Endothelial cell (in vitro differentiated cells): ENCODE measurements around the gene CACNA1D. TPM values are rescaled to one million over a fixed set of nuclear protein-coding genes. Genes with fewer than 3 reads are reported as not detected.
A peak's percentile ranks its signal among the peaks of the same experiment; 100 is the strongest.

Experiments
- DNase-seq: peaks from one replicate; pipeline ENCODE4 v3.0.0; 2021; ENCODE audit warnings: low spot score
- H3K27ac Mint-ChIP-seq: one replicate; pipeline ENCODE4 v1.8.0; 2021; ENCODE audit warnings: mixed read lengths, inconsistent platforms; ENCODE audit not compliant: unreplicated experiment
- H3K27me3 Mint-ChIP-seq: one replicate; pipeline ENCODE4 v1.8.0; 2021; ENCODE audit warnings: mild to moderate bottlenecking, moderate library complexity, mixed read lengths, inconsistent platforms; ENCODE audit not compliant: unreplicated experiment
- H3K36me3 Mint-ChIP-seq: one replicate; pipeline ENCODE4 v1.8.0; 2021; ENCODE audit warnings: mild to moderate bottlenecking, low read depth, mixed read lengths, inconsistent platforms; ENCODE audit not compliant: unreplicated experiment
- H3K4me1 Mint-ChIP-seq: one replicate; pipeline ENCODE4 v1.8.0; 2021; ENCODE audit warnings: mild to moderate bottlenecking, mixed read lengths, inconsistent platforms; ENCODE audit not compliant: unreplicated experiment
- H3K4me3 Mint-ChIP-seq: one replicate; pipeline ENCODE4 v1.8.0; 2021; ENCODE audit warnings: mild to moderate bottlenecking, mixed read lengths, inconsistent platforms; ENCODE audit not compliant: unreplicated experiment
- H3K9me3 Mint-ChIP-seq: one replicate; pipeline ENCODE4 v1.8.0; 2021; ENCODE audit warnings: mixed read lengths, inconsistent platforms; ENCODE audit not compliant: unreplicated experiment
- CTCF ChIP-seq: fragments of 200-600 bp; sonication (generic); IDR thresholded peaks from one replicate; pipeline ENCODE4 v1.5.0; 2021; ENCODE audit warnings: antibody characterized with exemption; ENCODE audit not compliant: unreplicated experiment
- total RNA-seq: library from RNA; stranded (reverse); fragmentation: NEBNext Ultra II Directional; extraction: Animal tissue kit (Norgen Biotek cat#: 25700); gene quantifications from one replicate; pipeline ENCODE4 v1.2.1, GENCODE V29; 2021; ENCODE audit not compliant: unreplicated experiment

The CACNA1D gene
- total RNA-seq, 1 donor from 2014 or later: 208 TPM

- H3K4me3 Mint-ChIP-seq: peak overlapping the region; percentile 77
- no peak for TF ChIP-seq CTCF
- peaks cover 5% of the 10 kb centered on the region for H3K27me3 Mint-ChIP-seq
- no peak overlapping the region for H3K27ac Mint-ChIP-seq
- H3K36me3 Mint-ChIP-seq: peaks cover 77% of the 10 kb centered on the region
- no peaks in the 10 kb centered on the region for H3K9me3 Mint-ChIP-seq
- DNase-seq: no peak
- peaks cover 3% of the 10 kb centered on the region for H3K4me1 Mint-ChIP-seq
Observed at GRCh38 chr3:53754325-53754724, 259.9 kb downstream of the CACNA1D start.

GRCh38 chr3:53758846-53759245, 264.4 kb downstream of the CACNA1D start:
- DNase-seq: no peak
- Mint-ChIP-seq H3K36me3 (peaks cover 52% of the 10 kb centered on the region), H3K4me1 (no peaks in the 10 kb centered on the region), H3K27ac (no peak overlapping the region), H3K9me3 (no peaks in the 10 kb centered on the region), H3K4me3 (peak overlapping the region; percentile 29), H3K27me3 (peaks cover 4% of the 10 kb centered on the region)
- TF ChIP-seq CTCF: no peak

DNA sequence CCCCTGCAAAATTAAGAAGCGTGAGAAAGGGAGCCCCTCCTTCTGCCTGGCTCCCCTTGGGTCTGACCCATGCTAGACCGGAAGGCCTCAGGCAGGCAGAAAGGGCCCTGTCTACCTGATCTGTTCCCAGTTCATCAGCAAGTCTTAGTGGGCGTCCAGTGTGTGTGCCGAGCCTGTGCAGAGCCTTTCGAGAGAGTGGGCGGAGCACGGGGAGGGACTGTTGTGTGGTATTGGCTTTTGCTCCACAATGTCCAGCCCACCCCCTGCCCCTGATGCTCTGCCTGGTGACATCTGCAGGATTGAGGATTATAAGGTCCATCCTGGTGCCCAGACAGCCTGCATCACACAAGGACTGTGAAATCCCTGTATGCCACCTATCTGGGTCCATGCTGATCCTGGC, 268.9 kb downstream of the CACNA1D start:
- peaks cover 39% of the 10 kb centered on the region for H3K36me3 Mint-ChIP-seq
- TF ChIP-seq CTCF: no peak
- no peak for DNase-seq
- H3K4me1 Mint-ChIP-seq: no peaks in the 10 kb centered on the region
- no peak overlapping the region for H3K4me3 Mint-ChIP-seq
- no peak overlapping the region for H3K27ac Mint-ChIP-seq
- peaks cover 4% of the 10 kb centered on the region for H3K27me3 Mint-ChIP-seq
- H3K9me3 Mint-ChIP-seq: no peaks in the 10 kb centered on the region

- TF ChIP-seq CTCF: no peak
- H3K4me1 Mint-ChIP-seq: no peaks in the 10 kb centered on the region
- peaks cover 2% of the 10 kb centered on the region for H3K27me3 Mint-ChIP-seq
- no peaks in the 10 kb centered on the region for H3K9me3 Mint-ChIP-seq
- DNase-seq: no peak
- H3K4me3 Mint-ChIP-seq: no peak overlapping the region
- no peak overlapping the region for H3K27ac Mint-ChIP-seq
- peaks cover 34% of the 10 kb centered on the region for H3K36me3 Mint-ChIP-seq
Observed at GRCh38 chr3:53764026-53764775, 269.8 kb downstream of the CACNA1D start.

DNA sequence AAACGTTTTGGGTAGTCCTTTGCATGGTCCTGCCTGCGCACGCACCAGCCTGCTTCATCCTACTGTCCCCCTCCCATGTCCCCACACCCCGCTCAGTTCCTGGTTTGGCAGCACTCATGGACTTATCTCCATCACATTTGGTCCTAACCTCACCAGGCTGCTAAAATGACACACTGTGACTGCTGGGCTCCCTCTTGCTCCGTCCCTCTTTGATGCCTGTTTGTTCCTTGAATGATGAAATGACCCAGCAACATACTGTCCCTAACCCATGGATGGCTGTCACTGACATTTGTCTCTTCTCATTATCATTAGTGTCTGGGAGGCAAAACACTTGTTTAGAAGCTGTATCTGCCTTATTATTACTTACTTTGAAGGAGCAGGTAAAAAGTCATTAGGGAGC, 271.3 kb downstream of the CACNA1D start:
- peaks cover 2% of the 10 kb centered on the region for H3K27me3 Mint-ChIP-seq
- no peak overlapping the region for H3K27ac Mint-ChIP-seq
- no peaks in the 10 kb centered on the region for H3K4me1 Mint-ChIP-seq
- DNase-seq: no peak
- no peaks in the 10 kb centered on the region for H3K9me3 Mint-ChIP-seq
- H3K4me3 Mint-ChIP-seq: no peak overlapping the region
- no peak for TF ChIP-seq CTCF
- peaks cover 42% of the 10 kb centered on the region for H3K36me3 Mint-ChIP-seq
